GM21723 (cell line): ENCODE measurements around the gene ANKS3.

ENCODE experiments used
- ATAC-seq: cut with Tn5 transposase; IDR thresholded peaks from one replicate; pipeline ENCODE4 v1.9.1; 2021; ENCODE audit warnings: mild to moderate bottlenecking, moderate library complexity; ENCODE audit not compliant: unreplicated experiment

ANKS3 gene

DNA sequence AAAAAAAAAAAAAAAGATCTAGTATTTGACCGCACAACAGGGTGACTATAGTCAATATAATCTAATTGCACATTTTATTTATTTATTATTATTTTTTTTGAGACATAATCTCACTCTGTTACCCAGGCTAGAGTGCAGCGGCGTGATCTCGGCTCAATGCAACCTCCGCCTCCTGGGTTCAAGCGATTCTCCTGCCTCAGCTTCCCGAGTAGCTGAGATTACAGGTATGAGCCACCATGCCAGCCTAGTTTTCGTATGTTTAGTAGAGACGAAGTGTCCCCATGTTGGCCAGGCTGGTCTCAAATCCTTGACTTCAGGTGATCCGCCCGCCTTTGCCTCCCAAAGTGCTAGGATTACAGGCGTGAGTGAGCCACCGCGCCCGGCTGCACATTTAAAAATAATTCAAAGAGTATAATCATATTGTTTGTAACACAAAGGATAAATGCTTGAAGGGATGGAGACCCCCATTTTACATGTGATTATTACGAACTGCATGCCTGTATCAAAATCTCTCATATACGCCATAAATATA is 794 bp downstream of the ANKS3 start:
- ATAC-seq: no peak

DNA sequence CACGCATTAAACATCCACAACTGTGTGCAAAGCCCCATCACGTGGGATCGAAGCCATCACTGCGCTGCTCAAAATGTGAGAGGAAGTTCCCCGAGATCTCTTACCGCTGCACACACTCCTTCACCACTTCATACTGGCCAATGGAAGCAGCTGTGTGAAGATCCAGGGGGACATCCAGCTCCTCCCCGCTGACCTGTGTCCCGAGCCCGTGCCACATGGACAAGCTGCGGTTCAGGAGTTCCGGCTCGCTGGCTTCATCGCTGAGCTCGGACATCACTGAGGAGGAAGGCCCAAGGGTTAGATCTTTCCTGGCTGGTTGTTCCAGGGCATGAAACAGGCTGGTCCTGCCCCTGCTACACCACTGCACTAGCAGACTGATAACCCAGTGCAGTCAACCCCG is 4.2 kb downstream of the ANKS3 start:
- no peak for ATAC-seq

DNA sequence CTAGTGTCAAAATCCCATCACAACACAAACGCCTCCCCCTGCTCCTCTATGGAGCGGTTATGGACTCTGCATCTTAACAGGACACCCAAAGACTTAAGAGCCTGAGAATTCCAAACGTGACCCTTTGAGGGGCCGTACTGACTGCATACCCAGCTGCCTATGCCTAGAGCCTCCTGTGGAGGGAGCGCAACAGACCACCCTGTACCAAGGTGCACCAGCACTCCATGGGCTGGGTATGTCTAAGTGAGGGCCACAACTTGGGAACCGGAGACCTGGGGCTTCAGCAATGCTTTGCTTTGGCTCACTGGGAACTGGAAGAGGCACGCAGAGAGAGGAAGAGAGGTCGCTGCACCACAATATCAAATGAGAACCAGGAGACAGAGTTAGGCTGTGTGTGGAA is 5.4 kb downstream of the ANKS3 start:
- no peak for ATAC-seq

DNA sequence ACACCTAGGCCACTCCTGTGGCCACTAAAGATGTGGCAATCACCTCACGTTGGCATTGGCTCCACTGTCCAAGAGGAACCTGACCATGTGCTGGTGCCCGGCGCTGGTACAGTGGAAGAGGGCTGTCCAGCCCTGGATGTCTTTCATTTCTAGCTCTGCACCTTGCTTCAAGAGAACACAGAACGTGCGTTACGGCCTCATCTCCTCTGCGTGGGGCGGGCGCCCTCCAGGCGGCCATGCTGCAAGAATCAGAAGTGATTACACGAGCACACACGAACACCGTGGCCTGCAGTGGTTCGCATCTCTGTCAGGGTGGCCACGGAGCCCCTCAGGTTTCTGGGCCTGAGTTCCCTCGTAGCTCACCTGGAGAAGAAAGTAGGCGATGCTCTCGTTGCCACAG is 7.5 kb downstream of the ANKS3 start:
- no peak for ATAC-seq

DNA sequence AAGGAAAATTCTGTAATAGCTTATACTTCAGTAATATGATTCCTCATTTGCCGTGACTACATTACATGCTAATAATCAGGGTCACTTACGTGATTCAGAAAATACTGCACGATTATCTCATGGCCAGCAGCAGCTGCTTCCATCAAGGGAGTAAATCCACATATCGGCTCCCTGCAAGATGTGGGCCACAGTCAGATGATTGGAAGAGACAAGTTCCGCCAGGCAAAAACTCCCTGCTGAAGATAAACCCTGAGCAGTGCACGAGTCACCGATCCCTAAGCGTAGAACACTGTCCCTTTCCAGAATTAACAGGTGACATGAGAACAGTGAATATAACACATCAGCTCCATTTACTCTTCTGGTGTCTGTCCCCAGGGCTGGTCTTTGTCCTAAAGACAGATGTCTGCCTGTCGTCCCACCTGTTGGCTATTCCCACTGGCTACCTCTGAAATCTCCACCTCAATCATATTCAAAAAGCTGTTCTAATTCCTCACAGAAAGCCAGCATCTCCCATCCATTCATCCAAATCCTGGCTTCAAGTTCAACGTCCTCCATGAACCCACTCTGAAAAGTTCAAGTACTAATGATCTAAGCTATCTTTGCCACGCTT is 9.3 kb downstream of the ANKS3 start:
- no peak for ATAC-seq

DNA sequence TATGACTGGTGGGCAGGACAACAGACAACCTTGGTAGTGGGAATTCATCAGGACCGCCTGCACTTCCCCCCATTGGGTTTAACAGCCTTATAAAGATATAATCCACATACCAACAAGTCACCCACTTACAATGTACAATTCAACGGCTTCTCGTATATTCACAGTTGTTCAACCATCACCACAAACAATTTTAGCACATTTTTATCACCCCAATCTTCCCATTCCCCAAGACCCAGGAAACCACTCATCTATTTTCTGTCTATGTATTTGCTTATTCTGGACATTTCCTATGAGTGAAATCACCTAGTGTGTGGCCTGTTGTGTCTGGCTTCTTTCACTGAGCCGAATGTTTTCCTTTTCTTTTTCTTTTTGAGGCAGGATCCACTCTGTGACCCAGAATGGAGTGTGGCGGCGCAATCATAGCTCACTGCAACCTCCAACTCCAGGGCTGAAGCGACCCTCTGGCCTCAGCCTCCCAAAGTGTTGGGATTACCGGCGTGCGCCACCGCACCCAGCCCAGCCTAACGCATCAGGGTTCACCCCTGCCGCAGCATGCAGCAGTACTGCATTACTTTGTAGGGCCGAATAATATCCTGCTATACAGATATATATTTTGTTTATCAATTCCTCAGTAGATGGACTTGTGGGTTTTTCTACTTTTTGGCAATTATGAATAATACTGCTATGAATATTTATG is 10.9 kb downstream of the ANKS3 start:
- ATAC-seq: no peak

DNA sequence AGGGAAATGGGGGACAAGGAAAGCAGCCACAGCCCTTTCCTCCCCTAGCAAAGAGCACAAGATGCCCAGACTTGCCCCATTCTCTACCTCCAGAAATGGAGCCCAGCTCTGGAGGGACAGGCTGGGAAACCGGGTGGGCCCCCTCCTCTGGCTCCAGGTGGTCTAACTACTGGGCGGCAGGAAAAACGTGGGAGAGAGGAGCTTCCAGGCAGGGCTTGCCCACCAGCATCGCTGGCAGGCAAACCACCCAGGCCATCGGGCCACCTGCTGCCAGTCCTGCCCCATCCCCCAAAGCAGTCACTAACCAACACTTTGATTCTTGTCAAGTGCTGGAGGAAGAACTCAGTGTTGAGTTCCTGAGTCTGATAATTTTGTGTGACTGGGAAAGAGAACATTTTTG is 15.6 kb downstream of the ANKS3 start:
- no peak for ATAC-seq

DNA sequence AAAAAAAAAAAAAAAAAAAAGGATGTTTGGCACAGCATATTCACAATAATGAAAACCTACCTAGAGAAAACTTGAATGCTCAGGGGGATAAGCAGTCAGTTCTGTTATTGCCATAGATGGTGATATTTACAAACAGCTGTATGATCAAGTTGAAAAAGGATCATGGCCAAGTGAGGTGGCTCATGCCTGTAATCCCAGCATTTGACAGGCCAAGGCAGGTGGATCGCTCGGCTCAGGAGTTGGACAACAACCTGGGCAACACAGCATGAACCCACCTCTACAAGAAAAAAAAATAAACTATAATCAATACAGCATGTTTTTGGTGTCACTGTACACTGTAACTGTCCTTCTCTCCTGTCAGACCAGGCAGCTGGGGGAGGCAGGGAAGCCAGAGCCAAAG is 19.1 kb downstream of the ANKS3 start:
- ATAC-seq: no peak

DNA sequence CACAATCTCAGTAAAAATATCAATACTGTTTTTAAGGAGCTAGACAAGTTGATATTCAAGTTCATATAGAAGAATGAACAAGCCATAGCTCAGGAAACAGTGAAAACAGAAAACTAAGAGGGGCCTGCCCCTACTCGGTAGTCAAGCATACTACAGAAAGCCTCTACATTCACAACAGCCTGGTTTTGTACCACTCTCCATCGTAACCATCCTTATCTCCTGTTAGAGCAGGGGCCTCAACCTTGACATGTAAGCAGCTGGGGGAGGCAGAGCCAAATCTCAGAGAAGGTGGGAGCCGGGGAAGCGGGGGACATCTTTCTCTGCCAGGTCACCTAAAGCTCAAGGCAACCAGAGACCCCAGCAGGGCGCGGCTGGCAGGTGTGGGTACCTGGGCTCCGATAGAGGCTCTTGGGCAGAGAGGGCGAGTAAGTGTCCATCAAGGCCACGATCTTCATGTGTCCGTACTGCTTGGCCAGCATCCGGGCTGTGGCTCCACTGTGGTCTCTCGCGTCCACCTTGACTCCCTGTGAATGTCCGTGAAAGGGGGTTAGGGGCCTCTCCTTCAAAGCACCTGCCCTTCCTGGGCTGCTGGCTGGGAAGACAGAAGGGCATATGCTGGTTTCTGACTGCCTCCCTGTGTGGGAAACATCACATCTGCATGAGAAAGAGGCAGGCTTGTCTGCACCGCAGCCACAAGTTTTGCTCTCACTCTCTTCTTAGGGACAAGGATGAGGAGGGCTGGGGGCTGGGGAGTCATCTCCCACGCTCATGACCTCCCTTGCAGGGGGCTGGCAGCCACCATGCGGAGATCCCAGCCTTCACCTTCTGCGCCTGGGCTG is 20.2 kb downstream of the ANKS3 start:
- ATAC-seq: no peak

DNA sequence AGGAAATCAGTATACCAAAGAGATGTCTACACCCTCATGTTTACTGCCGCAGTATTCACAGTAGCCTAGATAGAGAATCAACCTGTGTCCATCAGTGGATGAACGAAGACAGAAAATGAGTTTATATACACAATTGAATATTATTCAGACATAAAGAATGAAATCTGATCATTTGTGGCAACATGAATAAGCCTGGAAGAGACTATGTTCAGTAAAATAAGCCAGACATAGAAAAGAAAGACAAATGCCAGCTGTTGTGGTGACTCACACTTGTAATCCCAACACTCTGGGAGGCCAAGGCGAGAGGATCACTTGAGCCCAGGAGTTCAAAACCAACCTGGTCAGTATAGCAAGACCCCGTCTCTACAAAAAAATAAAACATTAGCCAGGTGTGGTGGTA is 24.6 kb downstream of the ANKS3 start:
- ATAC-seq: no peak

DNA sequence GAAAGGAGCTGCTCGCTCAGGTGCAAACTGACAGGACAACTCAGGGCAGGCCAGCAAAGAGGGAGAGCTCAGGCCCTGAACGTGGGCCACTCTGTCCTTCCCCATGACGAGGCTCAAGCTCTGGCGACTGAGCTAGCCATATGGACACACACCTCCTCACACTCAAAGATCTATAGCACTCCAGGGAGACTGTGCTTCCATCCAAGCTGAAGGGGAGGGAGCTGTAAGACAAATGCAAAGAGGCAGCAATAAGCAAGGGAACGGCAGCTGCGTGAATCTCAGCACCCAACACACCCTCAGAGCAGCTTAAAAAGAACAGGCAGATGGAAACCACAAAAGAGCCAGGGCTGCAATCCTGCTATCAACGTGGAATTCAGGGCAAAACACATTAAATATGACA is 27.2 kb downstream of the ANKS3 start:
- ATAC-seq: no peak

DNA sequence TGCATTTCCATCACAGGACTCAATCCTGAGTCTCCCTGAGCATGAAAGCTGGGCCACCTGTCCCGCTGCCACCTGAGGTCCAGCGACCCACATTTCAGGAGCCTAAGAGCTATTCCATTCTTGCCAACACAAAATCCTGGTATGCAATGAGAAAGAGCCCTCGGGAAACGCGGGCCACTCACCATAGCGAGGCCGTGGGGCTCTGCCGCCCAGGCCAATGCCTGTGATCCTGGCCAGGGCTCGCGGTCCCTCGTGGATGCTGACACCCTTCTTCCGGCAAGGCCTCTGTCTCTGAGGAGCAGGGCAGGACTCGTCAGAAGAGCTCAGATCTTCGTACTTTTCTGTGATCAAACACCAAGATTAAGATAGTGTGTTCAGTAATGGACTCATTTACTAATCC is 29.2 kb downstream of the ANKS3 start:
- no peak for ATAC-seq

DNA sequence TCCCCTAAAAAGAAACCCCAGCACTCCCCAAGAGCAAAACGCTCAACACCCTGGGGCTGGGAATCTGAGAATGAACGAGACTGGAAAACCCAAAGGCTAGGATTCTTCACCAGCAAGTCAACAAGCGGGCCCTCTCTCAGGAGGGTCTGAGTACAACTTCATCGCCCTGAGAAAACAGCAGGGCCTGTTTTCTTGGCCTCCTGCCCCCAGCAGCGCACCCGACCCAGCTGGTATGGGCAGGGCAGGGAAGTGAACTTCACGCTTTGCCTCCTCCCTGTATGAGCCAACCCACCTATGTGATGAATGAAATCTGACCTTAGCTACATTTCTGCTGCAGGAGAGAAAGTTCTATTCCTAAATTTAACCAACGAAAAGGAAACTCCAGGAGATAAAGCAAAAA is 29.6 kb downstream of the ANKS3 start:
- ATAC-seq: no peak

DNA sequence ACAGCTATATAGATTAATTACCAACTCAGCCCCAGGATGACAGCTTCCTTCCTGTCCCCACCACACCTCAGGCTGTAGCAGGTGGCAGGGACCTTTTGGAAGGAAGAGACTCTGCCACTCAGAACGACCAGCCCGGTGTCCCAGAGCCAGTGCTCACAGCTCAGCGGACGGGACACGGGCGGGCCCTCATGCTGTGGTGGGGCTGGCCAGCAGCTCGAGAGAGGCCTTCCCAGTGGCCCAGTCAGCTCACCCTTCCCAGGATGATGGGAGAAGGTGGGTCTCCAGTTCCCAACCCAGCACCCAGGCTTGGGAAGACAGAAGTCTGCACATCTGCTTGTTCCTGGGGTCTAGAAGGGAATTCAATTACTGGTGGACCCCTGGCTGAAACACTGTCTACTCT is 30.2 kb downstream of the ANKS3 start:
- ATAC-seq: no peak

DNA sequence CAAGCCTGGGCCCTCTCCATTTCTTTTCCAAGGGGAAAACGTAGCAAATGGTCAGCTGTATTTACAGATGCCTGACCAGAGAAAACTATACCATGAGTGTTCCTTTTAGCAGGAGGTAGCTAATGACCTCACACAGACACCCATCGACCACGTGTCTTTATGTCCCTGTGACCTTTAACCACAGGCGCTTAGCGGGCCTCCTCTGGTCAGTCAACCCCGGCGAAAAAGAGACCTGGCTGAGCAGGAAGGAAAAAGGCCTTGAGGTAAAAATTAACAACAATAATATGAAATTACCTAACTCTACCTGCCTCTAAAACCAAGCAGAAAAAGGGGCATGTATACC is 31.6 kb downstream of the ANKS3 start:
- ATAC-seq: no peak

DNA sequence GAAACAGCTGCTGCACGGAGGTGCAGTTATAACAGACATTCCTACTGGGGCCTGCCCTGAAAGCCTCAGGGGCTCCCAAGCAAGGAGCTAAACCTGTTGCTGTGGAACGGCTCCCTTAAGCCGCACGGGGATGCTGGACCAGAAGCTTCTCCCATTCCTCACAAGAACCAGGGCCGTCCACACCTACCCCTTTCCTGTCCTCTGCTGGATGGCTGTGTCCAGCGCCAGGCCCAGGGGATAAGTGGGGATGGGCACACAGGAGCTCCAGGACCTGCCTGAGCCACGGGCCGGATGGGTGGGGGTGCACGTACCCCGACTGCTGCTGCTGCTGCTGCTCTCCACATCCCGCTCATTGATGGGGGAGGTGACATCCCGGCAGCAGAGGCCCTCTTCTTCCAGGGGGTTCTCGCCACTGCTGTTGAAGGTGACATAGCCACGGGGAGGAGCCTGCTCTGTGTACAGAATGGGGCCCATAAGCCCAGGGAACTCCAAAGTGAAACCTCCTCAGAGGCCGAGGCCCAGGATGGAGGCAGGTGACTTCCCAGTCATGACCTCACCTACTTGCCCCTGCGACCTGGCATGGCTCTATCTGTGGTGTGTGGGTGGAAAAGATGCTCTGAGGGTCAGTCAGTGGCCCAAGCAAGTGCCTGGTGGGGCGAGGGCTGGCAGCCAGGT is 32.1 kb downstream of the ANKS3 start:
- ATAC-seq: no peak

DNA sequence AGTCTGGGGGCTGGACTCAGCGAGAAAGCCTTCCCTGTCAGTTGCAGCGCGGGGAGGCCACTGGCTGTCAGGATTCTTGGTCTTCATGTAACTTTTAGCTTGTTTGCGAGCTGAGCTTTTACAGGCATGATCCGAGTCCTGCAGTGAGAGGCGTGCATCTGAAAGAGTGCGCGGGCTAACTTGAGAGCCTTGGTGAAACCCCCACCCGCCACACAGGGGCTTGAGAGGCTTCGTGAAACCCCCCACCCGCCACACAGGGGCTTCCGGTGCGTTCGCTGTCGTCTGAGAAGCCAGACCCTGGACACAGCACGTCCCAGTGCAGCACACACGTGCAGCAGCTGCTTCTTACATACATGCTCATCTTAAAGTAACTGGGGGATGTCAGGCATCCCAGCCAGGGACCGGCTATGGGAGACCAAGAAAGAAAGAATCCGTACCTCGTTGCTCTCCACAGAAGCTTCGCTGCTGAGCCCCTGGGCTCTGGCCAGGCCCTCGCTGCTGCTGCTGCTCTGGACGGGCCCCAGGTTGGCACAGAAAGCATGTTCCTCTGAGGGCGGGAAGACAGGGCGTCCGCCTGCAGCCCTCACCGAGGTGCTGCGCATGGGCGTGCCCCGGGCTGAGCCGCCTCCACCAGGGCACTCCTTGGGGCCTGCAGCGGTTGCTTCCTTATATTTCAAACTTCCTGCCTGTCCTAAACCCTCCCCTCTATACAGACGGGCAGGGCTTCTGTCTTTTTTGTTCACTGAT is 32.9 kb downstream of the ANKS3 start:
- no peak for ATAC-seq

DNA sequence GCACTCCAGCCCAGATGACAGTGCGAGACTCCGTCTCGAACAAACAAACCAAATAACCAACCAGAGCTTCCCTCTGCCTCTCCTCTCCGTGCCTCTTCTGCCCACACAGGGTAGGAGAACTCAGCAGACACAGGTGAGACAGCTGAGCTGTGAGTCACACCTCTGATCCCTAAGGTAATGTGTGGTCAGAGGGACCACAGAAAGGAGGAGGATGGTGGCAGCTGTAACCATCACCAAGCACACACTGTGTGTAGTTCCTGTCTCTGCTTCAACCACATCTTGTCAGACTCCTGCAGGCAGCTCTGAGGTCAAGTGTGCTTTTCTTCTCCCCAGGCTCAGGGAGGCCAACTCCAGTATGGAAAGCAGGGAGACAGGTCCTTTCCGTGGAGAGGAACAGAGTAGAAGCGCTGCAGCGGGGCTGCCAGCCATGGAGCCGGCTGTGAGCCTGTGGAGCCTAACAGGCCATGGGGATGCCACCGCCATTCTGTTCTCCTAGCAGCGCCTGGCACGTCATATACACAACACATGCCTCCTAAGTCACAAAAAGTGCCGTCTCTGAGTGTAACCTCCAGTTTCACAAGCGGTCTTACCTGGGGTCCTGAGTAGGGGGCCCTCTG is 33.6 kb downstream of the ANKS3 start:
- ATAC-seq: no peak

DNA sequence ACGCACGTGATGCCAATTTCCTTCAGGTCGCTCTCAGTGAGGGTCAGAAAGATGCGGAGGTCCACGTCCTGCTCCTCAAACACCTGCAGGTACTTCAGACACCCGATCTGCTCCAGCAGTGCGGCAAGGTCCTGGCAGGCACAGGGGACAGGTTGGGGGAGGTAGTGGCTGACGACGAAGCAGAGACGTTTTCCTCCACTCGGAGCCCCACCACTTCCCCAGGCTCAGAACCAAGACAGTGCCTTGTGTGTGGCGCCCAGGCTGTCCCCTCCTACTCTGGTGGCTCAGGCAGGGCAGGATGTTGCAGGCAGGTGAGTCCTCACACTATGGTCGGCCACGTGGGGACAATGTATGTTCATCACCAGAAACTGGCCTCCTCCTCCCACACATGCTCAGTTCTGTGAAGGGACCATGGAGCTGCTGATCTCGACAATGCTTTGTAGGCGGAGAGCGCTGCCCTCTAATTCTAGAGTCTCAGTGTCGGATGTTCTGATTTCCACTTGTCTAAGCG is 35.0 kb downstream of the ANKS3 start:
- ATAC-seq: no peak
